NCI-H1105 (cell line): ENCODE results near the gene INSYN1.

ENCODE experiments used
- DNase-seq: peaks from one replicate; lab custom pipeline; 2025; lab: John Stamatoyannopoulos, UW

INSYN1 gene

GRCh38 chr15:73685981-73686380, 67.2 kb downstream of the INSYN1 start:
- no peak for DNase-seq
